ENCODE results near the gene GABARAP. TPM values are rescaled to one million over a fixed set of nuclear protein-coding genes. Genes with fewer than 3 reads are reported as not detected.

GABARAP gene
- total and polyA plus RNA-seq, 2 of the 8 experiments (the other 6 are each of a cell fraction or from before 2014, with no cell fraction given): 252 to 581 TPM

DNA sequence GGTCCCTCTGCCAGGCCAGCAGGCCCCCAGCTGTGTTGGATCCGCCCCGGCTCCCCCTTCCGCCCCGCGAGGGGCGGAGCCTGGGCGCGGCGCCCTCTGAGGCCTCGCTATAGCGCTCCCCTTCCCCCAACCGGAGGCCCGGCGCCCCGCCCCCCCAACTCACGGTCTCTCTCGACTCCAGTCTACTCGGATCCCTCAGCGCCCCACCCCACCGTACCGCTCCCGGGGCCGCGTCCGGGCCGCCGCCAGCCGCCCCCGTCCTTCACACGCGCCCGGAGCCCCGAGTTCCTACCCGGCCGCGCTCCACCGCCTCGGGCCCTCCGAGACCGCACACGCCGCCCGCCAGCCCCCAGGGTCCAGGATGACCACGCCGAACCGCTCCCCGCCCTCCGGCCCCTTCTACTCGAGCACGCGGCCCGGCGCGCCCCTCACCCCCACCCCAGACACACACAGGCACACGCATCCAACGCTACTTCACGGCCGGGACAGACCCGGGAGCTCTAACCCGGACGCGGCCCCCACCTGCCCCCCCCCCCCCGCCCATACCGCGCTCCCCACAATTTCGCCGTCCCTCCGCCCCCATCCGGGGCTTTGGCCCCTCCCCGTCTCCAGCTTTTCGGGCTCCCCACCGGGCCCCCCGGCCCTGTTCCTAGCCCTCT is 4.4 kb downstream of the GABARAP start (continued):
- TF ChIP-seq, protein P1, sequence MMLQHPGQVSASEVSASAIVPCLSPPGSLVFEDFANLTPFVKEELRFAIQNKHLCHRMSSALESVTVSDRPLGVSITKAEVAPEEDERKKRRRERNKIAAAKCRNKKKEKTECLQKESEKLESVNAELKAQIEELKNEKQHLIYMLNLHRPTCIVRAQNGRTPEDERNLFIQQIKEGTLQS (IDR thresholded peaks at IDR 0.05; ENCODE audit: insufficient read depth, low read depth, low read length): no peak
- TF ChIP-seq EP300 (IDR thresholded peaks at IDR 0.05; ENCODE audit: borderline replicate concordance in 1 of 2, low read depth in 2 of 2, low read length in 2 of 2) (no peak), KDM5A (IDR thresholded peaks at IDR 0.05; ENCODE audit: low read length) (no peak), MAFK (IDR thresholded peaks at IDR 0.05; ENCODE audit: low read depth, low read length) (no peak)
